ENCODE data around the gene HYCC1. TPM values are rescaled to one million over a fixed set of nuclear protein-coding genes. Genes with fewer than 3 reads are reported as not detected.

The HYCC1 gene
- total RNA-seq, 2 experiments from 2014 or later = 12.4 to 13.1 TPM

GRCh38 chr7:23022851-23023250, 8.9 kb upstream of the HYCC1 start:
- CTCF ChIA-PET = no interaction called here
- Histone ChIP-seq H3K9me3 (ENCODE audit: control insufficient read depth in 1 of 2, insufficient read depth in 1 of 2, low read length in 2 of 2) (no peaks in the 10 kb centered on the region), H3K27ac (ENCODE audit: low read depth in 1 of 2, low read length in 2 of 2) (no peak overlapping the region), H3K4me1 (ENCODE audit: insufficient read depth, low read length) (peaks cover 8% of the 10 kb centered on the region), H3K27me3 (ENCODE audit: control insufficient read depth in 1 of 2, insufficient read depth in 2 of 2, low read length in 2 of 2) (no peaks in the 10 kb centered on the region), H3K4me3 (ENCODE audit: low read length) (no peak overlapping the region), H3K36me3 (ENCODE audit: insufficient read depth, low read length) (no peaks in the 10 kb centered on the region)
- POLR2A ChIA-PET = interaction anchor here (0.6 to 1.0 kb wide), 2 partner anchors 11 to 22 kb away, joined by 3 read pairs; no protein-coding TSS in a partner anchor
- Mint-ChIP-seq H3K36me3 (ENCODE audit: low read depth) (no peaks in the 10 kb centered on the region), H3K4me1 (ENCODE audit: low read depth) (peaks cover 9% of the 10 kb centered on the region), H3K9me3 (no peaks in the 10 kb centered on the region), H3K27me3 (peaks cover 13% of the 10 kb centered on the region), H3K27ac (no peak overlapping the region), H3K4me3 (no peak overlapping the region)
- DNase-seq (no peak), ATAC-seq (ENCODE audit: poor library complexity) (no peak)
- intact Hi-C loops (cut with DNase I, micrococcal nuclease) = no loop called here
- no peak for TF ChIP-seq CTCF (IDR thresholded peaks at IDR 0.05)

- H3K9me3 ChIP-seq (ENCODE audit: control insufficient read depth in 1 of 2, insufficient read depth in 1 of 2, low read length in 2 of 2) = no peaks in the 10 kb centered on the region
- ChIA-PET CTCF (interaction anchor here (1.9 kb wide), 1 partner anchor 33 kb away, joined by 6 read pairs; no protein-coding TSS in a partner anchor), POLR2A (interaction anchor here (0.6 to 1.0 kb wide), 2 partner anchors 10 to 21 kb away, joined by 3 read pairs; no protein-coding TSS in a partner anchor)
- Mint-ChIP-seq H3K4me1 (ENCODE audit: low read depth) (peaks cover 9% of the 10 kb centered on the region), H3K36me3 (ENCODE audit: low read depth) (no peaks in the 10 kb centered on the region), H3K4me3 (no peak overlapping the region), H3K27ac (no peak overlapping the region), H3K9me3 (no peaks in the 10 kb centered on the region), H3K27me3 (peaks cover 12% of the 10 kb centered on the region)
- intact Hi-C loops (cut with DNase I, micrococcal nuclease) = no loop called here
- H3K27ac ChIP-seq (ENCODE audit: low read depth in 1 of 2, low read length in 2 of 2) = no peak overlapping the region
- DNase-seq = no peak
- TF ChIP-seq CTCF (IDR thresholded peaks at IDR 0.05) = no peak
- H3K4me1 ChIP-seq (ENCODE audit: insufficient read depth, low read length) = peaks cover 8% of the 10 kb centered on the region
- H3K4me3 ChIP-seq (ENCODE audit: low read length) = no peak overlapping the region
- no peaks in the 10 kb centered on the region for H3K36me3 ChIP-seq (ENCODE audit: insufficient read depth, low read length)
- ATAC-seq (ENCODE audit: poor library complexity) = no peak
- no peaks in the 10 kb centered on the region for H3K27me3 ChIP-seq (ENCODE audit: control insufficient read depth in 1 of 2, insufficient read depth in 2 of 2, low read length in 2 of 2)
These were observed 8.4 kb upstream of the HYCC1 start for GRCh38 chr7:23022258-23022769.

DNA sequence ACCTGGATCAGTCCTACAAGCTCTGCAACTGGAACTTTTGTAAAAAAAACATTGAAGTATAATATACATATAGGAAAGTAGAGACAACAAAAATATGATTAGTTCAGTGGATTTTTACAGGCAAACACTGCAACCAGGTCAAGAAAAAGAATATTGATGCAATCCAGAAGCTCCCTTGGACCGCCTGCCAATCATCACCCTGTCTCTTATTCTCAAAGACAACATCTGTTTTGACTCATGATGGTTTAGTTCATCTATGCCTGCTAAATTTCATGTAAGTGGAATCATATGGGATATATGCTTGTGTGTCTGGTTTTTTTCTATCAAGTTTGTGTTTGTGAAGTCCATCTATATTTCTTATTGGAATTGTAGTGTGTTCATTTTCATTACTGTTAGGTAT, 7.7 kb upstream of the HYCC1 start:
- Histone ChIP-seq H3K4me3 (ENCODE audit: low read length) (no peak overlapping the region), H3K27me3 (ENCODE audit: control insufficient read depth in 1 of 2, insufficient read depth in 2 of 2, low read length in 2 of 2) (no peaks in the 10 kb centered on the region), H3K4me1 (ENCODE audit: insufficient read depth, low read length) (peaks cover 11% of the 10 kb centered on the region), H3K27ac (ENCODE audit: low read depth in 1 of 2, low read length in 2 of 2) (no peak overlapping the region), H3K36me3 (ENCODE audit: insufficient read depth, low read length) (no peaks in the 10 kb centered on the region), H3K9me3 (ENCODE audit: control insufficient read depth in 1 of 2, insufficient read depth in 1 of 2, low read length in 2 of 2) (no peaks in the 10 kb centered on the region)
- H3K36me3 Mint-ChIP-seq (ENCODE audit: low read depth) = no peaks in the 10 kb centered on the region
- TF ChIP-seq CTCF (IDR thresholded peaks at IDR 0.05) = no peak
- H3K4me1 Mint-ChIP-seq (ENCODE audit: low read depth) = peaks cover 15% of the 10 kb centered on the region
- intact Hi-C loops (cut with DNase I, micrococcal nuclease) = no loop called here
- peaks cover 6% of the 10 kb centered on the region for H3K27me3 Mint-ChIP-seq
- no peak overlapping the region for H3K27ac Mint-ChIP-seq
- DNase-seq (no peak), ATAC-seq (ENCODE audit: poor library complexity) (no peak)
- ChIA-PET POLR2A (no interaction called here), CTCF (interaction anchor here (1.9 kb wide), 1 partner anchor 34 kb away, joined by 6 read pairs; no protein-coding TSS in a partner anchor)
- no peaks in the 10 kb centered on the region for H3K9me3 Mint-ChIP-seq
- H3K4me3 Mint-ChIP-seq = no peak overlapping the region
